NCI-H2029 (cell line): Measurements from ENCODE around the gene MT1M.

Experiments
- DNase-seq: peaks from one replicate; lab custom pipeline; 2025; lab: John Stamatoyannopoulos, UW

Gene MT1M

GRCh38 chr16:56628486-56629350 is 3.7 kb upstream of the MT1M start:
- no peak for DNase-seq

- DNase-seq, result no peak
Observed at GRCh38 chr16:56629531-56629930, 2.9 kb upstream of the MT1M start.

- no peak for DNase-seq
Observed at GRCh38 chr16:56630134-56630533, 2.3 kb upstream of the MT1M start.

GRCh38 chr16:56631197-56631596 is 1.3 kb upstream of the MT1M start:
- no peak for DNase-seq

- no peak for DNase-seq
Observed at GRCh38 chr16:56631832-56632155, 665 bp upstream of the MT1M start.

GRCh38 chr16:56632848-56633365 is 448 bp downstream of the MT1M start:
- no peak for DNase-seq

- DNase-seq, result no peak
Observed at GRCh38 chr16:56633535-56633934, 1.1 kb downstream of the MT1M start.

- no peak for DNase-seq
Observed at GRCh38 chr16:56634715-56635440, 2.4 kb downstream of the MT1M start.

GRCh38 chr16:56635441-56635967 is 3.0 kb downstream of the MT1M start:
- no peak for DNase-seq

- no peak for DNase-seq
Observed at GRCh38 chr16:56636616-56637413, 4.4 kb downstream of the MT1M start.

- no peak for DNase-seq
Observed at GRCh38 chr16:56637814-56638750, 5.6 kb downstream of the MT1M start, which contains the start of gene MT1A. MT1A (plus strand) TSS chr16:56638666; CDS start chr16:56638739, 73 bp downstream.

- DNase-seq, result no peak
Observed at GRCh38 chr16:56639045-56639444, 6.6 kb downstream of the MT1M start.

- DNase-seq, result no peak
Observed at GRCh38 chr16:56640076-56640475, 7.6 kb downstream of the MT1M start.

GRCh38 chr16:56641166-56641565 is 8.7 kb downstream of the MT1M start:
- DNase-seq, result no peak

- no peak for DNase-seq
Observed at GRCh38 chr16:56643080-56643778, 10.8 kb downstream of the MT1M start.

- no peak for DNase-seq
Observed at GRCh38 chr16:56643833-56644232, 11.4 kb downstream of the MT1M start.

GRCh38 chr16:56645311-56645710 is 12.9 kb downstream of the MT1M start:
- no peak for DNase-seq

GRCh38 chr16:56645838-56646237 is 13.4 kb downstream of the MT1M start:
- DNase-seq, result no peak

- no peak for DNase-seq
Observed at GRCh38 chr16:56647641-56648431, 15.4 kb downstream of the MT1M start.
